GM18858 (cell line): ENCODE measurements around the gene ST6GAL1.

Source experiments
- ATAC-seq: cut with Tn5 transposase; IDR thresholded peaks from one replicate; pipeline ENCODE4 v1.9.1; 2021; ENCODE audit not compliant: unreplicated experiment

Gene ST6GAL1

GRCh38 chr3:186939536-186939935, 9.2 kb downstream of the ST6GAL1 start:
- ATAC-seq = no peak

- no peak for ATAC-seq
These were observed 10.6 kb downstream of the ST6GAL1 start for GRCh38 chr3:186940967-186941366.

GRCh38 chr3:186942168-186942567, 11.8 kb downstream of the ST6GAL1 start:
- no peak for ATAC-seq

- no peak for ATAC-seq
These were observed 15.0 kb downstream of the ST6GAL1 start for GRCh38 chr3:186945255-186945823.

GRCh38 chr3:186946756-186947375, 16.5 kb downstream of the ST6GAL1 start:
- ATAC-seq = peak; percentile 62

DNA sequence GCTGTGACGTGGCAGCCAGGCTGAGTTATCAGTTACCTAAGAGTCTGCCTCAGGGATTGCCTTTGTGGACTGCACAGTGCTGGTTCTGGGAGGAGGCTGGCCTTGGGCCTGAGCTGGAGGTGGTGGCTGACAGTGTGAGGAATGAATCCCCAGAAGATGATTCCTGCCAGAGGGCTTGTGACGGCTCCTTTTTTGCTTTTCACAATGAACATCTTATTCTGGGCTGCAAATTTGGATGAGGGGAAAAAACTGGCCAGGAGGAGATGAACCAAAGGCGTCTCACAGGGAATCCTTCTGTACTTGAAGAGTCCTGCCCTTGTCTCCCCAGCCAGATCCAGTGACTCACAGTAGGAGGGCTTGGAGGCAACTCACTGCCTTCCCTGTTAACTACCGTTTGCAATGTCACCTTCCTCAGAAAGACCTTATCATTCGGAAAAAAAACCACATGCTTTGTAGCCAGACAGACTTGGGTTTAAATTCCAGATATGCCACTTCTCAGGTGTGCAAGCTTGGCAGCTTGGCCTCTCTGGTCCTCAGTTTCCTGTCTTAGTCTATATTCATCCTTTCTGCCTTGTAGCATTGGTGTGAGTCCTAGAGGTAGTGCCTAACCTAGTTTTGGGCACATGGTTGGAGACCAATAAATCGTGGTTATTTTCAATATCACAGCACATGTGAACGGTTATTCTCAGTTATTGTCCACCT, 19.1 kb downstream of the ST6GAL1 start:
- no peak for ATAC-seq

DNA sequence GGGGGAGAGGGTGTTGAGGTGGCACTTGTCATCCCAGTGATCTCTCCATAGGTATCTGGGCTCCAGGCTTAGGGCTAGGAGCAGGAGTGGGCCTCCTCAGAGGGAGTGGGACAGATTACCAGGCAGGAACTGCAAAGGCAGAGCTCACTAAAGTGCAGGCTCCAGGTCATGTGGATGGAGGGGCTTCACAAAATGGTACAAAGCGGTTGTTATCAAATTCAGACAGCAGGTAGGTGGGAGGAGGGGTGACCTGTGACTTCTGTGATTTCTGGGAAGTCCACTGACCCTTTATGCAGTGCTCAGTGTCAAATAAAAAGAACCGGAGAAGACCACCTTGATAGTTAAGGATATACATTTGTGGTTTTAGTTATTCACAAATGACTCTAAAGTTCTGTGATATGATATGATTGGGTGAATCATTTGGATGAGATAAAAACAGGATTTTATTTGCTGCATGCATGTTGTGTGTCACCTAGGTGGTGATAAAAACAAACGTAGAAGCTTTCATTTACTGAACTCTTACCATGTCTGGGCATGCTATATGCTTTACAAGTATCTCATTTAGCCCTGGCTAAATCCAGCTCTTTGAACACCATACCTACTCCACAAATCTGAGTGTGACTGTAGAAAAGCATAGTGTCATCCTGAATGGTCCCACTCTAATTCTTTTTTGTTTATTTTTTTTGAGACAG, 20.2 kb downstream of the ST6GAL1 start:
- no peak for ATAC-seq

DNA sequence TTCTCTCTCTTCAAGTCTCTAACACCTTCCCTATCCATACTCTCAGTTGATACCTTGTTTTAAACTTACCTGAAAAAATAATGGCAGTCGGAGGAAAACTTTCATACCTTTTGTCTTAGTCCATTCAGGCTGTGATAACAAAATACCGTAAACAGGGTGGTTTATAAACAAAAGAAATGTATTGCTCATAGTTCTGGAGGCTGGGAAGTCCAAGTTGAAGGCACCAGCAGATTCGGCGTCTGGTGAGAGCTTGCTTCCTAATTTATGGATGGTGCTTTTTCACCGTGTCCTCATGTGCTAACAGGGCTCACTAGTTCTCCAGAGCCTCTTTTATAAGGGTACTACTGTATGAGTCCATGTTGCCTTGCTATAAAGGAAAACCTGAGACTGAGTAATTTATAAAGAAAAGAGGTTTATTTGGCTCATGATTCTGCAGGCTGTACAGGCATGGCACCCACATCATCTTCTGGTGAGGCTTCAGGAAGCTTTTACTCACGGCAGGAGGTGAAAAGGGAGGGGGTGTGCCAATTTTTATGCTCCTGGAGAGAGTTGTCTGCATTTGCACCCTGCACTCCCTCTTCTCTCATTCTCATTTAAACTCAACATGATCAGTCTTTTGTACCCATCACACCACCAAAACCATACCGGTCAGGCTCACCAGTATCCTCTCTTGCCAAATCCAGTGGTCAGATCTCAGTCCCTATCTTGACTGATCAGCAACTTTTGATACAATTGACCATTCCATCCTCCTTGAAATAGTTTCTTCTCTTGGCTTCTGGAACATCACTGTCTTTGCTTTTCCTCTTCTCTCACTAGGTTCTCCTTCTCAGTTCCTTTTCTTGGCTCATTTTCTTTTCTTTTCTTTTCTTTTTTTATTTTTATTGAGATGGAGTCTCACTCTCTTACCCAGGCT, 21.6 kb downstream of the ST6GAL1 start:
- ATAC-seq = no peak

DNA sequence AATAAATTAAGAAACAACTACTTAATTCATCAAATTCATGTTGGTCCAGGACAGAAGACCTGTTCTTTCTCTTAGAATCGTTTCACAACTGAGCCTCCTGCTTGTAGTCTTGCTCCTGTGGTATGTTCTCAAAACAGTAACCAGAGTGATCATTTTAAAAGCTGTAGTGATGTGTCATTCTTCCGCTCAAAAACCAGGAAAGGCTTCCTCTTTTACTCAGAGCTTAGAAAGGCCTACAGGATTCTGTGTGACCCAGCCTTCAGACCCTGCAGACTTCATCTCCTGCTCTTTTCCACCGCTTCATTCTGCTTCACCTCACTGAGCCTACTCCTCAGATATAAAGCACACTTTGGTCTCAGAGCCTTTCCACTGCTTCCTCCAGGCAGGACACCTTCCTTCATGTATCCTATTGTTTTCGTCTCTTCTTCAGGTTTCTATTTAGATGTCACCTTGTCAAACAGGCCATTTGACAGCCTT, 22.7 kb downstream of the ST6GAL1 start:
- peak; percentile 61 for ATAC-seq

- ATAC-seq = peak; percentile 55
These were observed 23.8 kb downstream of the ST6GAL1 start for GRCh38 chr3:186953992-186954699.

GRCh38 chr3:186955898-186956696, 25.8 kb downstream of the ST6GAL1 start:
- ATAC-seq = no peak

- ATAC-seq = no peak
These were observed 28.8 kb downstream of the ST6GAL1 start for GRCh38 chr3:186959029-186959624.

DNA sequence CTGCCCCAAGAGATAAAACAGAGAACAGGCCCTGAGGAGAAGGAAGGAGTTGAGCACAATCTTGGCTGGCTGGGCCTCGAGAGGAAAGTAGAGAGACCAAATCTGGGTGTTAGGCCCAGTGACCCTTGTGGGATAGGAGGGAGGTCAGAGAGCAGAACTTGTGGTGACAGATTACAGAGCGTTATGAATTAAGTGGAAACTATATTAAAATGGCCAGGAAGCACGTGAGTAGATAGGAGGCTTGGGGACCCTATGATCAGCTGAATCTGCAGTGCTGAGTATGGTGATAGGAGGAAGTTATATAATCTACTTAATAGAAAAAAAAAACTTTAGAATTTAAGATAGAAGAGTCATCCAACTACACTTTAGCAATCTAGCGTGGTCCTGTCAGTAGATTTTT, 30.0 kb downstream of the ST6GAL1 start:
- no peak for ATAC-seq

GRCh38 chr3:186962445-186962844, 32.1 kb downstream of the ST6GAL1 start:
- ATAC-seq = no peak

DNA sequence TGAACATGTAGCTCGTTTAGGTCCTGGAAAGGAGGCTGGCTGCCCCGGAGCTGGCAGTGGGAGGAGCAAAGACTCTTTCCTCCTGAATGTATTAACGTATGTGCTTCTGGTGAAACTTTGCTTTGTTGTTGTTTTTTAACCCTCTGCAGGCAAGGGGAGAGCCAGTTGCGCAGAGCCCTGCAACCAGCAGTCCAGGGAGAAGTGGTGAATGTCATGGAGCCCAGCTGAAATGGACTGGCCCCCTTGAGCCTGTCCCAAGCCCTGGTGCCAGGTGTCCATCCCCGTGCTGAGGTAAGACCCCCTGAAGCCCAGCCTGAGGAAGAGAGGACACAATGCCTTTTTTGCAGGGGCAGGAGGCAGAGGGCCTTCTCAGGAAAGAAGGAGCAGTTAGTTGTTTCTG, 33.3 kb downstream of the ST6GAL1 start:
- ATAC-seq = no peak

- no peak for ATAC-seq
These were observed 33.7 kb downstream of the ST6GAL1 start for GRCh38 chr3:186964071-186964470.

GRCh38 chr3:186964616-186965015, 34.3 kb downstream of the ST6GAL1 start:
- no peak for ATAC-seq

DNA sequence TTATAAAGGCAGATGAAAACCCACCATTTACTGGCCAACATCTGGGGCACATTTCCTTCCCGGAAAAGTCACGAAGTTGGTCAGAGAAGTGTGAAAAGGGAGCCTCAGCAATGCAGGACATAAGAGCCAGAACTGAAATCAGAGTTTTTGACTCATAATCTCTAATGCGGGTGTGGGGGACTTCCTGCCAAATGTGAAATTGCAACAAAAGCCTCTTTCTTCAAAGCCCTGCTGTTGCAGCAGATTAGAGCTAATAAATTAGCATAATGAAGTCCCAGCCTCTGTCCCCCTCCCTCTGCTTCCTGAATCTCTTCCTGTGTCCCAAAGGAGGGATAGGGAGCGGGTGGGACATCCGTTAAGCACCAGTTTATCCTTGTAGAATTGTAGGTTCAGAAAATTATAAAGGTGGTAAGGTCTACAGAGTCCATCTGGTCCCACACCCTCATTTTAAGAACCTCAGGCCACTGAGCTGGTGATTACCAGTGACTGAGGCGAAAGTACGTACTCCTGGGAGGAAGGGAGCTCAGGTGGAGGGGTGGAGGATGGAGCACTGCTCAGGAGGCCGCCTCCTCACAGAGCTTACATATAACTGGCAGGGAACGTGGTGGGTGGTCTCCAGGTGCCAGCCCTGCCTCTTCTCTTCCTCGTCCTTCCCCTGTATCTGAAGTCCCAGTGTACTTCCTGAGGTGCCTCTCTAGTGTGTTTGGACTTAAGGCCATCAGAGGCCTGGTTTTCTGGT, 35.0 kb downstream of the ST6GAL1 start:
- ATAC-seq = peak; percentile 58
